Lung (tissue), 10 donors: ENCODE results near the gene MAGEA3. TPM values are rescaled to one million over a fixed set of nuclear protein-coding genes. Genes with fewer than 3 reads are reported as not detected.
"Not testable (repeated sequence)": the region's sequence is repeated elsewhere in the genome, so short reads cannot be mapped to it uniquely, and the experiment has no call there.

Experiments used
- ATAC-seq: fragments of 200-7000 bp; cut with Tn5 transposase; one replicate; pipeline ENCODE4 v1.9.1; 2020; ENCODE audit warnings: moderate number of reproducible peaks; ENCODE audit not compliant: insufficient read depth, low FRiP score
- DNase-seq, 3 donors: peaks; one replicate each; pipeline ENCODE4 v3.0.0-alpha.2; 2013 to 2017
- H3K27ac ChIP-seq, 2 donors: one replicate each; pipeline ENCODE4 v1.5.1; 2013; ENCODE audit warnings: mild to moderate bottlenecking in 2 of 2, moderate library complexity in 2 of 2, control low read depth in 1 of 2, inconsistent platforms in 1 of 2, low read depth in 1 of 2, low read length in 1 of 2
- H3K27me3 ChIP-seq, 3 donors: one replicate each; pipeline ENCODE4 v1.5.1; 2013; ENCODE audit warnings: low read length in 2 of 3; ENCODE audit not compliant: control insufficient read depth in 3 of 3, insufficient read depth in 3 of 3
- H3K36me3 ChIP-seq, 4 donors: one replicate each; pipeline ENCODE4 v1.5.1; 2013; ENCODE audit warnings: low read length in 4 of 4, mild to moderate bottlenecking in 1 of 4, moderate library complexity in 1 of 4; ENCODE audit not compliant: control insufficient read depth in 4 of 4, insufficient read depth in 4 of 4
- H3K4me1 ChIP-seq, 5 donors: one replicate each; pipeline ENCODE4 v1.5.1; 2013; ENCODE audit warnings: low read length in 5 of 5, mild to moderate bottlenecking in 2 of 5, moderate library complexity in 1 of 5; ENCODE audit not compliant: control insufficient read depth in 5 of 5, insufficient read depth in 5 of 5
- H3K4me3 ChIP-seq: one replicate; pipeline ENCODE4 v1.5.1; 2013; ENCODE audit warnings: mild to moderate bottlenecking, control low read depth, moderate library complexity
- H3K9ac ChIP-seq, 2 donors: one replicate each; pipeline ENCODE4 v1.5.1; 2013; ENCODE audit warnings: low read length in 2 of 2, control low read depth in 1 of 2; ENCODE audit not compliant: insufficient read depth in 1 of 2
- H3K9me3 ChIP-seq, 4 donors: one replicate each; pipeline ENCODE4 v1.5.1; 2013; ENCODE audit warnings: low read length in 3 of 4, mild to moderate bottlenecking in 1 of 4, moderate library complexity in 1 of 4; ENCODE audit not compliant: control insufficient read depth in 4 of 4, insufficient read depth in 3 of 4
- WGBS, 2 donors: extraction: QIAGEN DNeasy Blood & Tissue Kit; methylation state at CpG; one replicate each; pipeline ENCODE4 v1.1.7; 2013; 5-methylcytosine and 5-hydroxymethylcytosine counted together
- polyA plus RNA-seq, 2 donors: library from polyadenylated mRNA; stranded (reverse); fragments of 200-250 nt; gene quantifications; one replicate each; pipeline ENCODE4 v1.2.1, GENCODE V29; 2013
- total RNA-seq, 2 donors: library from RNA; depleted of rRNA in 1 of 2; stranded (reverse); fragments of >200 nt in 1 of 2; gene quantifications; one replicate each; pipeline ENCODE4 v1.2.1, GENCODE V29; 2014 to 2021
- donor health status: Bipolar disorder and iron deficiency.
- donor health status: healthy.
- donor health status: DM: yes; HTN: yes; CAD: no.

MAGEA3 gene
- total and polyA plus RNA-seq, 4 donors = not detected

DNA sequence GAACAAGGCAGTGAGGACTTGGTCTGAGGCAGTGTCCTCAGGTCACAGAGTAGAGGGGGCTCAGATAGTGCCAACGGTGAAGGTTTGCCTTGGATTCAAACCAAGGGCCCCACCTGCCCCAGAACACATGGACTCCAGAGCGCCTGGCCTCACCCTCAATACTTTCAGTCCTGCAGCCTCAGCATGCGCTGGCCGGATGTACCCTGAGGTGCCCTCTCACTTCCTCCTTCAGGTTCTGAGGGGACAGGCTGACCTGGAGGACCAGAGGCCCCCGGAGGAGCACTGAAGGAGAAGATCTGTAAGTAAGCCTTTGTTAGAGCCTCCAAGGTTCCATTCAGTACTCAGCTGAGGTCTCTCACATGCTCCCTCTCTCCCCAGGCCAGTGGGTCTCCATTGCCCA lies 1.8 kb downstream of the MAGEA3 start:
- H3K9me3 ChIP-seq, H3K36me3 ChIP-seq, H3K4me3 ChIP-seq, H3K27me3 ChIP-seq, ATAC-seq, H3K9ac ChIP-seq, H3K27ac ChIP-seq, H3K4me1 ChIP-seq: not testable (repeated sequence)
- peak in 1 of 3 donors; percentile 8 for DNase-seq
- 89 to 98% methylated on average over 4 of the region's 5 CpGs for WGBS, 2 donors

DNA sequence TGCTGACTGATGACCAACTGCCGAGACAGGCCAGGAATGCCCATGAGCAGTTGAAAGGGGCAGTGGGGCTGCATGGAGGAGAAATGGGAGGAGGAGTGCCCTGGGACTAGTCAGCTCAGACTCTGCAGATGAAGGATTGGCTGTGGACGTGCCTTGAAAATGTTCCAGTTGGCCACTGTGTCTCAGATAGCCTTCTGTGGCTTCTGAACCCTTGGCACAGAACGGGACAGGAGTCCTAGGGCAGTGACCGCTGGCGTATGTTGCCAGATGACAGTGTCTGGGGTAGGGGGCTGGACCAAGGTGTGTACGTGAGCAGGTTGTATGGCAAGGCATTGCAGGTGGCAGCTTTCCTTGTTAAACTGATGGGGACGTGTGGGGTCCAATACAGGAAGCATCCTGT lies 7.9 kb downstream of the MAGEA3 start:
- H3K9ac ChIP-seq, H3K27ac ChIP-seq, ATAC-seq, H3K4me3 ChIP-seq, H3K27me3 ChIP-seq, H3K36me3 ChIP-seq, H3K4me1 ChIP-seq, H3K9me3 ChIP-seq, DNase-seq: not testable (repeated sequence)
- WGBS, 2 donors = 74 to 90% methylated on average over 2 to 4 of the region's 7 CpGs

DNA sequence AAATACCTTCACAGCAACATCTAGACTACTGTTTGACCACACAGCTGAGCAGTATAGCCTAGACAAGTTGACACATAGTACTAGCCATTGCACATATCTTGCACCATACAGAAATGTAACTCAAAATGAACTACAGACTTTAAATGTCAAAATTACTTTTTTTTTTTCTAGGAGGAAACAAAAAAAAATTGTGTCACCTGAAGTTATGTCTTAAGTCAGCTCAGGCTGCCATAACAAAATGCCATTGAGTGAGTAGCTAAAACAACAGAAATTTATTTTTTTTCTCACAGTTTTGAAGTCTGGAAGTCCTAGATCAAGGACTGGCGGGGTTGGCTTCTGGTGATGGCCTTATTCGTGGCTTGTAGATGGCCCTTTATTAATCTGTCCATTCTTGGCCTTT lies 10.6 kb downstream of the MAGEA3 start, which contains the start of gene CSAG2:
TSS of gene CSAG2 (minus strand) at position 101 of the 400 bp plus-strand sequence. CDS start 161 bp downstream, outside the sequence.
- not testable (repeated sequence) for ATAC-seq, H3K27me3 ChIP-seq, H3K27ac ChIP-seq, H3K9me3 ChIP-seq, DNase-seq, H3K4me1 ChIP-seq, H3K9ac ChIP-seq, H3K36me3 ChIP-seq, H3K4me3 ChIP-seq
- WGBS, 2 donors = no CpG with 5 or more reads among the region's 2 CpGs

DNA sequence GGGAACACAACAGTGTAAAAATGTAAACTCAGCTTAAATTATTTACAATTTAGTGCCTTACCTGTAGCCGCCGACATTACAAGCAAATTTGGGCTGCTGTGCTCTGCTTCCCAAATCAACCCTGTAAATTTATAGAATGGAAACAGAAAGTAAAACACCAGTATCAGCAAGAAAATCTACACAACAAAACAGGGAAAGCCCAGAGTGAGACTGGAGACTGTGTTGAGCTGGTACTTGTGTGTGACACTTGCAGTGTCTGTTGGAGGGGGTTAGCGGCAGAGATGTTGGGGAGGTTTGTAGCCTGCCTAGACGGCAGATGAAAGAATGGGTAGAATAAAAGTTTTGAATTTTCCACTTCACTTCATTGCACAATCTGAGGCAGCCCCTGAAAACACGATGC lies 14.6 kb downstream of the MAGEA3 start:
- not testable (repeated sequence) for H3K9ac ChIP-seq, ATAC-seq, DNase-seq, H3K4me3 ChIP-seq, H3K36me3 ChIP-seq, H3K9me3 ChIP-seq, H3K27me3 ChIP-seq, H3K4me1 ChIP-seq, H3K27ac ChIP-seq
- no CpG with 5 or more reads among the region's 5 CpGs for WGBS, 2 donors

GRCh38 chrX:152713815-152714787 lies 15.5 kb downstream of the MAGEA3 start, which contains the start of gene MAGEA2B:
Gene MAGEA2B, plus strand, starts transcription at chrX:152714628. Its CDS starts 2,479 bp downstream, at chrX:152717107.
- not testable (repeated sequence) for ATAC-seq, H3K9me3 ChIP-seq, H3K27ac ChIP-seq, H3K9ac ChIP-seq, H3K4me1 ChIP-seq, H3K27me3 ChIP-seq, H3K36me3 ChIP-seq, DNase-seq, H3K4me3 ChIP-seq
- no CpG with 5 or more reads among the region's 35 CpGs for WGBS, 2 donors
